NT2/D1 (cell line): ENCODE results near the gene UQCRHL.
"Not testable (repeated sequence)": the region's sequence is repeated elsewhere in the genome, so short reads cannot be mapped to it uniquely, and the experiment has no call there.

Source experiments
- YY1 ChIP-seq: IDR thresholded peaks from 2 replicates; pipeline ENCODE4 v1.6.1; 2011; ENCODE audit not compliant: insufficient read length, insufficient read depth
- ZNF274 ChIP-seq: IDR thresholded peaks from 2 replicates; pipeline ENCODE4 v1.6.1; 2011; ENCODE audit warnings: mild to moderate bottlenecking, low read depth, low read length

DNA sequence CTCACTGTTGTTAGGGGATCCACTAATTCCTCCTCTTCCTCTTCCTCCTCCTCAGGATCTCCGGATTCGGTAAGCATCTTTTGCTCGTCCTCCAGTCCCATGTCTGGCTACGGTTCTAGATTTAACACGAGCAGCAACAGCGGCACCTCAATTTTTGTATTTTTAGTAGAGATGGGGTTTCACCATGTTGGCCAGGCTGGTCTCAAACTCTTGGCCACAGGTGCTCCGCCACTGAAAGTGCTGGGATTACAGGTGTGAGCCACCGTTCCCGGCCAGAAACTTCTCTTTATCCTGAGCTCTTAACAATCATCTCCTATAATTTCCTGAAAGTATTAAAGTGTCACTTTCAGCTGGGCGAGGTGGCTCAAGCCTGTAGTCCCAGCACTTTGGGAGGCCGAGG, at the start of gene UQCRHL:
- TF ChIP-seq YY1, ZNF274: not testable (repeated sequence)
